Midbrain (tissue), 1 donor: Measurements from ENCODE around the gene PCDH12.

ENCODE experiments used
- DNase-seq: peaks from one replicate; lab custom pipeline; 2025; lab: John Stamatoyannopoulos, UW

The PCDH12 gene

DNA sequence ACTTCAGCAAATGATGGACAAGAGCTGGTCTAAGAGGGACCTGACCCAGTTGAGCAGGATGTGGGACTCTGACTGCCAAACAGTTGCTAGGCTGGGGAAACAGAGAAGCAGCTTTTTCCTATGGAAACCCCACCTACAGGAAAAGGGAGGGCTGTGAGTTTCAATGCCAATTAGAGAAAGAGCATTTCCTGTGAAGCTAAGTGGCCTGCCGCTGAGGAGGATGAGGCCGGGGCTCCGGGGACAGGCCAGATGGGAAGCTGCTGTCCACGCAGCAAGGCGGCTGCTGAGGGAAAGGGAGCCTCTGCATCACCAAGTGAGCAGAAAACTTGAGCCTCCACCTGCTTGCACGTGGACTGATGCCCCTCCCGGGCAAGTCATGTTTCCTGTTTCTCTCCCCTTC is at the start of gene PCDH12:
PCDH12 (minus strand) TSS at position 90 of the 400 bp plus-strand sequence. CDS start 351 bp downstream, outside the sequence.
- DNase-seq = no peak

DNA sequence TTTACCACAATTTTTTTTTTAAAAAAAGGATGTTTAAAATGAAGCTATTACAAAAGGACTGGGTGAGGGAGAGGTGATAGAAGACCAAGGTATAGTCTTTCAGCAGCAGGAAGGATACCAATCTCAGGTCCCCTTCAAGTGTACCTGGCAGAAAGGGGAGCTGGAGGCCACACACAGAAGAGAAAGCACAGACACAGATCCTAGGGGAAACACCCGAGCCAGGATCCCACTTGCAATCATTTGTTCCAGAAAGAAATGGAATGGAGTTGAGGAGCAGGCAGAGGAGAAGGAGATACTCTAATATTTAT is 49.2 kb upstream of the PCDH12 start:
- no peak for DNase-seq

DNA sequence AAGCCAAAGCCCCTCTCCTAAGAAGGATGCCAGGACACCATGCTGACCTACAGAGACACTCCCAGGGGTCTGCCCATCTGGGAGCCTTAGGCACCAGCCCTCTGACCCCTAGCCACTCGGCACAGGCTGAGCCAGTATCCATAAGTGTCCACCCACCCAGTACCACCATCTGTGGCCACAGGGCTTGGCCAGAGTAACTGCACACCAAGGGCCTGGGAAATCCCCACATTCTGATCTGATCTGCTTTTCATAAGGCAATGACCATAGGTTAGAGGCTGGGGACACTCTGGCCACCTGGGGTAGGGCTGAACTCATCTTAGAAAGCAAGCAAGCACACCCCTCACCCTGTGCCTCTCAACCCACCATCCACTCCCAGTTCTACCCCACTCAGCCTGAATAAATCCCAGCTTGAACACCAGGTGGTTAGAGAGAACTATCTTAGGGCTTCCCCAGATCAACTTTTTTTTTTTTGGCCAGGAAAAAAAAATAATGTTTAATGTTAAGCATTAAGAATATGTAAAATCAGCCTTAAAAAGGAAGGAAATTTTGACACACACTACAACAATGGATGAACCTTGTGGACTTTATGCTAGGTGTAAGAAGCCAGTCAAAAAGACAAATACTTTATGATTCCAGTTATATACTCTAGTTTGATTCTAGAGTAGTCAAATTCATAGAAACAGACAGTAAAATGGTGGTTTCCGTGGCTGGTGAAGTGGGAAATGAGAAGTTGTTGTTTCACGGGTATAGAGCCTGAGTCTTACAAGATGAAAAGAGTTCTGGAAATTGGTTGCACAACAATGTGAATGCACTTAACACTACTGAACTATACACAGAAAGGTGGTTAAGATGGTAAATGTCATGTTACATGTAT is 48.6 kb upstream of the PCDH12 start:
- no peak for DNase-seq

DNA sequence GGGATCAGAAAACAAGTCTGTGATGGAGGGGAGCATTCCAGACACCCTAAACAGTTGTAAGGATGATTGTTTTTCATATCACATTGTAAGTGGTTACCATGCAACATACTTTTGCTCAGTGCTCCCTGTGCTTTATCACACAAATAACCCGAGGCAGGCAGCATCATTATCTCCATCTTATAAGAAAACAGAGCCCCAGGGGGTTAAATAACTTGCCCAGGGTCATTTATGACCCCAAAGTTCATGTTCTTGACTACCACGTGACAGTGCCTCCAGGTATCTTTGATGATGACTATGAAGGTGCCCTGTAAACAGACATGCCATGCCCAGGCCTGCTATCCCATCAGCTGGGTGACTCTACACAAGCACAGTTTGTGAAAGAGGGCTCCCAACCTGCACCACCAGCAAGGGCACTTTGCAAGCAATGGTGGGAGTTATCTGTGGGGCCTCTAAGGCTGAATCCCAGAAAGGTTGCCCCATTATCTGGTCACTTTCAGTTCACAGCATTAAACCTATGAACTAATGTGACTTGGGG is 45.3 kb upstream of the PCDH12 start:
- no peak for DNase-seq

DNA sequence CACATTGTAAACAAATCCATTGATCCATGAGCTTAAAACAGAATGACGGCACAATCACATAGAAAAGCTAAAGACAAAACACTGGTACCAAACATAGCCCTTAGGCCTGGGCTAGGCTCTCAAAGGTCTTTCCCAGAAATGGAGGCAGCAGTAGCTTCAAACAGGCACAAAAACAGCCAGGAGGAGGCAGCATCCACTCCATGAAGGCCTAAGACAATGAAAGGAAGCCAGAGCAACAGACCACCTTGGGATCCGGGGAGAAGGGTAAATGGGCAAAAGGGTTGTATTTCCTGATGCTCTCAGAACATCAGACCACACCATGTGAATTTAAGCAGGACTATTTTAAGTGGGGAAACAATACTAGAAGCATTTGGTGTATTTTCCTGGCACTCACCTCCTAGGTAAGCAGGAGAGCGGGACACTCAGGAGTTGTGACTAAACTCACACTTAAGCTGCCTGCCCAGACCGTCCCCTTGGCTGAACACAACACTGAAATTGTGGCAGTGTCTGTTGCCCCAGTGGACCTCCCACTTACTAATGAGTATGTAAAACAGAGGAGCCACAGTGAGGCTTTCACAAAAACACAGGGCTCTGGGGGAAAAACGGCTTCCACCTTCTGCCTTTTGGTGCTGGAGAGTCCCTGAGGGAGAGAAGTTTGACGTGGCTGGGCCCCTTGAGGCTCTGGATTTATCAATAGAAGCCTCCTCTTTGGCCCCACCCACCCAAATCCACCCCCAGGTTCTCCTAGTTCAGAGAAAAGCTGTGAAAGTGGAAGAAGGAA is 42.9 kb upstream of the PCDH12 start:
- no peak for DNase-seq

DNA sequence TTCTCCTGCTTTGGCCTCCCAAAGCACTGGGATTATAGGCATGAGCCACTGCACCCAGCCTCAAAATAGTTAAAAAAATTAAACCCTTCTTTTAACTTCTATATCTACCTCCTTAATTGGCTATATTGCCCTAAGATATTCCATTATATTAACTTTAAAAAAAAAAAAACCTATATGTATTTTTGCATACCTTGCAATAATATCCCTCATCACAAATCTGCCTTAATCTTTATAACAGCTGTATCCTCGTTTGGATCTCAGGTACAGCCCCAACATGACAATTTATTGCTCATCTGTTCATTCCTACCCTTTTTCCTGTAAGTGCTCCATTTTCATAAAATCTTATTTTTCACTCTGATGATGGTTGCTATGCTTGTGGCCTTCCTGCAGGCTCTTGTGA is 42.2 kb upstream of the PCDH12 start:
- no peak for DNase-seq

DNA sequence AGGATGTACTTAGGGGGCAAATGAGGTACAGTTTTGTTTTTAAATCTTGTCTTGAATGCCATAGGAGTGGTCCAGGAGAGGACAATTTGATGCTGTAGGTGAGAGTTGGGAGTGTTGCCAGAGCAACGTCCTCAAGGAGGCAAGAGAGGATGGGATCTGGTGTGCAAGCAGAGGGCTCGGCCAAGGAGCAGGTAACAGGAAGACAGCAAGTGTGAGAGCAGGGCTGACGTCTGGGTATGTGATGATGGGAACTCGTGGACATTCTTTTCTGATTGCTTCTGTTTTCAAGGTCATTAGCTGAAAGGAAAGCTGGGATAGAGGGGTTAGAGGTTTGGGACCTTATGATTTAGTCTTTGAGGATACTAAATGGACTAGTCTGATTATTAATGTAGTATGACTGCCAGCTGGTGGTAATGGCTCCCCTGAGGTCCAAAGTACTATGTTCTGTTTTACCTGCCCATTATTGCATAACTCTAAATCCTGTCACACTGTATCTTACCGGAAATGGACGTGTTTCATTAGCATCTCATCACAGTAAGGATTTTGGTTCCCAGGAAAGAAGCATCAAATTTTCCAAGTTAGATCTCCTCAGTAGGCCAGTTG is 39.5 kb upstream of the PCDH12 start:
- no peak for DNase-seq

DNA sequence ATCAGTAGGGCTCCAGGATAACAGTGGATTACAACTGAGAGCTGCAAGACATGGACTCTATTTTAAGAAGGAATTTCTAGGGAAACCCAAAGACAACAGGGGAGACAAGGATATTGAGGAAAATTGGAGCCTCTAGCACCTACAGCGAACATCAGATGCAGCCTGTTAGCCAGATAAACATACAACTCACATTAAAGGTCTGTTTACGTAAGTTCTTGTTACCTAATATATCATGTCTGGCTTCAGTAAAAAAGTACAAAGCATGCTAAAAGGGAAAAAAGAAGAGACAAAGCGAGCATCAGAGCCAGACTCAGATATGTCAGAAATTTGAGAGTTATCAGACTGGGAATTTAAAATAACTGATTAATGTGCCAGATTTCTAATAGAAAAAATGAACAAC is 37.7 kb upstream of the PCDH12 start:
- no peak for DNase-seq

DNA sequence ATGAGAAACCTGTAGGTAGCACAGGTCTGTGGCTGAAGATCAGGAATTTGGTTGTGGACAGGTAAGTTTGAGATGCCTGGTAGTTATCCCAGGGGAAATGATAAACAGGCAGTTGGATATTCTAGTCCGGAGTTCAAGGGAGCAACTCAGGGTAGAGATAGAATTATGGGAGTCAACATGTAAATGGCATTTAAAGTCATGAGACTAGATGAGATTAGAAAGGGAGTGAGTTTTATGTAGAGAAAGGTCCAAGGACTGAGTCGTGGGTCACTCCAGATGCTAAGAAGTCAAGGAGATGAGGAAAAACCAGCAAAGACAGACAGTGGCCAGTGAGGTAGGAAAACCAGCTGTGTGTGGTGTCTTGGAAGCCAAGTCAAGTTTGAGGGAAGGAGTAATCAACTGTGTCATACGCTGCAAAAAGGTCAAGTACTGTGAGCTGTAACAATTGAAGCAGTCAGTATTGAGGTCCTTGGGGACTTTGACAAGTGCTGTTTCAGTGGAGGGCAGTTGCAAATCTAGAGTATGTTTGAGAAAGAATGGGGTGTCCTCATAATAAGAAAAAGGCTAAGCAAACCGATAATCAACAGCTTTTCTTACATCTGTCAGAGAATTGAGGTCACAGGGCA is 36.6 kb upstream of the PCDH12 start:
- no peak for DNase-seq

DNA sequence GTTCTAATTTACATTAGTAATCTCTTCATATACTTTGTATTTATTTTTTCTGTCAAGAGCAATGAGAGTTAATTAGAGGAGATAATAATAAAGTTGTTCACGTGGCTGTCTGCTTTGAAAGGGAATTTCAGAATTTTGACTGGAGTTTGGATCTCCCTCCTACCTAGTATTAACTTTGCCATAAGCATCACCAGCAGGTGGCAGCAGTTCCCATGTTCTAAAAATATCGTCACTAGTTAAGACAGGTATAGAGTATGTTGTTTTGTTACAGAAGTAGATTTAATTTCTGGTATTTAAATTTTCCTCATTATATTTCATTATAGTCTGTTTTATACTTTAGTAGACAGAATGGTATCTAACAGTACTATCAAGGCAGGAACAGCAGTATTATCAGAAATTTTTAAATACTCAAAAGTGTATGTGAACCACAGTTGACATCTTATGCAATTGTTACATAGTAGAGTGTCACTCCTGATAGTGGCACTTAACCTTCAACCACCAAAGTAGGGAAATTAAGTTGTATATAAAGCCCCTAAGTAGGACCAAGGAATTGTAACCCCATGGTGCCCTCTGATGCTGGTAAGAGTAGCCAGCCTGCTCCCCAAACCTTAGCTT is 34.5 kb upstream of the PCDH12 start:
- DNase-seq = peak; percentile 79

DNA sequence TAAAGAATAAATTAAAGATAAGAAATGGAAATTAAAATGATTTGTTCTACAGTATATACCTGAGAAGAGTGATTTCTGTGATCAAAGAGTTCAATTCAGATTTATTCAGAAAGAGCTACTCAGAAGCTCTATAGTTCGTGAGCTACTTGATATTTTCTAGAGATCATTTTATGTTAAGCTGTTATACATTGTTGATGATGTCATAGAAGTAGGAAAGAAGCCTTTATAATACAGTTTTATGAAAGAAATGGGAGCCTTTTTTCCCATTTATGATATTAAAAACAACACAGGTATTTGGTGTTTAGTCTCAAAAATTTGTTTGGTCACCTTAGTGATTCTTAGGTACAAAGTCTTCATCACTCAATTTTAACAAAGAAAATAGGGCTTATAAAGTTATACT is 31.7 kb upstream of the PCDH12 start:
- DNase-seq = no peak

DNA sequence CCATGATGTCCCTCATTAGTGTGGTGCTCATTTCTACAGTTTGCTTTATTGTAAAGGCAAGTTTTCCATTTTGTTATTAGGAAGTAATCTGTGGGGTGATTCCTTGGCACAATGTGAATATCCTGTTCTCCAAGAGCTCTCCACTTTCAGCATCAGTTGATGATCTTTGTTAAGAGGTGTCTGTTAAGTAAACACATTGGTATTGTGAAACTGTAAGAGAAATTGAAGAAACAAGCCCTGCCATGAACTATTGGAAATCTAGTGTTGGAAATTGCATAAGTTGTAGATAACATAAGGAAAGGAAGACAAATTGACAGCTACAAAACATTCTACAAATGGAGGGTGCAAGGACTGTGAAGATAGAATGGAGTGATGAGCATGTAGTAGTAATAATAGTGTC is 28.1 kb upstream of the PCDH12 start:
- DNase-seq = no peak

DNA sequence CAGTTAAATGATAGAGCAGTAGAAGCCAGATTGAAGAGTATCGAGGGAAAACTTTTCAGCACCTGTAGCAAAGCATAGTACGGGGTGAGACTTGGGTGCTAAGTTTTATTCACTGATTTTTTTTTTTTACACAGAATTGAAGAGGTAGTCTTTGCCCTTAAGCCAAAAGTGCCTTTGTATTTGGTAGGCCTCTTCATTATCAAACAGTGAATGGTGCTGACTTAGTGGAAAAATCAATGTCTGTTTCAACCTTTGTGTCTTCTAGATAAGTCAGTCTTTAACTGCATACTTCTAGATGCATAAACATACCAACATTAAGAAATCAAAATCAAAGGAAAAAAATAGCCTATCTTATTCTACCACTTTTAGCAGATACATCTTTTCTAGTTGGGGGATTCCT is 24.6 kb upstream of the PCDH12 start:
- DNase-seq = no peak

DNA sequence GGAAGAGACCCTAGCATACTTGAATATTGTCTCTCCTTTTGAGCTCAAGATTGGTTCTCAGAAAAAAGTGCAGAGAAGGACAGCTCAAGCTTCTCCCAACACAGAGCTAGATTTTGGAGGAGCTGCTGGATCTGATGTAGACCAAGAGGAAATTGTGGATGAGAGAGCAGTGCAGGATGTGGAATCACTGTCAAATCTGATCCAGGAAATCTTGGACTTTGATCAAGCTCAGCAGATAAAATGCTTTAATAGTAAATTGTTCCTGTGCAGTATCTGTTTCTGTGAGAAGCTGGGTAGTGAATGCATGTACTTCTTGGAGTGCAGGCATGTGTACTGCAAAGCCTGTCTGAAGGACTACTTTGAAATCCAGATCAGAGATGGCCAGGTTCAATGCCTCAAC is 20.4 kb upstream of the PCDH12 start:
- no peak for DNase-seq

DNA sequence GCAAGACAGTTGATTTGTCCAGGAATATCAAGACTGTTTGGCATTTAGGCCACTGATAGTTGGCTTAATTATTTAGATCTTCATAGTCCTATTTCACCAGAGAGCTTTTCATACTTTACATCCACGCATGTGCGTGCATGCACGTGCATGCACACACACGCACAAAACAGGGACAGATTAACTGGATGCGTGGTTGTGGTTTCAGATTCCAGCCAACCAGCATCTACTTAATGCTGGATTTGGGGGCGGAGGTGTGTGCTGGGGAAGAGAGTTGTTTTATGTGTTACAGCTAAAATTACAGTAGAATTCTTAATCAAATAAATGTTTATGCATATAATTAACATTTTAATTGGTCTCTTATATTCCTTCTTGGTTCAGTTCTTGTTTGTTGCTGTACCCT is 18.2 kb upstream of the PCDH12 start:
- no peak for DNase-seq

DNA sequence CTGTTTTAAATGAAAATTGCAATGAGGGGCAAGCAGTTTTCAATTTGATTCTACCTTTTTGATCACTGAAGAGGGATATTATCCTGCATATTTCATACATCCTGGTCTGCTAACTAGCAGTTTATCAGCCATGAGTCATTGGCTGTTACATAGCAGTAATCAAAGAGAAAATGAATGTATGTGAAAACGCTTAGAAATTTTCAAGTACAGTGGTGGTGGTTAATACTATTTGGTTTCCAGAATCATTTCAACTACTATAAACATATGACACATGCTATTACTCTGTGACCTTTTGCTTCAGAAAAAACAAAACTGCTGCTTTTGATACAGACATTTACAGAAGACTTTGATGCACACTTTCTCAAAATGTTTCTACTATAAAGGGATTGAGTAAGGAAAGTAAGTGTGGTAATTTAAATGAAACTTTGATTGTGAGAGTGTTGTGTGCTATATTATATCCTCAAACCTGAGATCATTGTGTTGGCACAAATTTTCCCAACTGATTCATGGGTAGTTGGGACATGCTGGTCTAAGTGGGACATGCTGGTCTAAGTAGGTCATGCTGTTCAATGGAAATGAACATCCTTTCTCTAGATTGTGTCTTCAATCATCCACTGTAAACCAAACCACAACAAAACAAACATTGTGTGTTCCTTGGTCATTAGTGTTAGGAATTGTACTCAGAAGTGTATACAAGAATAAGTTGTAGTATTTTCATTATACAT is 16.0 kb upstream of the PCDH12 start:
- DNase-seq = no peak

DNA sequence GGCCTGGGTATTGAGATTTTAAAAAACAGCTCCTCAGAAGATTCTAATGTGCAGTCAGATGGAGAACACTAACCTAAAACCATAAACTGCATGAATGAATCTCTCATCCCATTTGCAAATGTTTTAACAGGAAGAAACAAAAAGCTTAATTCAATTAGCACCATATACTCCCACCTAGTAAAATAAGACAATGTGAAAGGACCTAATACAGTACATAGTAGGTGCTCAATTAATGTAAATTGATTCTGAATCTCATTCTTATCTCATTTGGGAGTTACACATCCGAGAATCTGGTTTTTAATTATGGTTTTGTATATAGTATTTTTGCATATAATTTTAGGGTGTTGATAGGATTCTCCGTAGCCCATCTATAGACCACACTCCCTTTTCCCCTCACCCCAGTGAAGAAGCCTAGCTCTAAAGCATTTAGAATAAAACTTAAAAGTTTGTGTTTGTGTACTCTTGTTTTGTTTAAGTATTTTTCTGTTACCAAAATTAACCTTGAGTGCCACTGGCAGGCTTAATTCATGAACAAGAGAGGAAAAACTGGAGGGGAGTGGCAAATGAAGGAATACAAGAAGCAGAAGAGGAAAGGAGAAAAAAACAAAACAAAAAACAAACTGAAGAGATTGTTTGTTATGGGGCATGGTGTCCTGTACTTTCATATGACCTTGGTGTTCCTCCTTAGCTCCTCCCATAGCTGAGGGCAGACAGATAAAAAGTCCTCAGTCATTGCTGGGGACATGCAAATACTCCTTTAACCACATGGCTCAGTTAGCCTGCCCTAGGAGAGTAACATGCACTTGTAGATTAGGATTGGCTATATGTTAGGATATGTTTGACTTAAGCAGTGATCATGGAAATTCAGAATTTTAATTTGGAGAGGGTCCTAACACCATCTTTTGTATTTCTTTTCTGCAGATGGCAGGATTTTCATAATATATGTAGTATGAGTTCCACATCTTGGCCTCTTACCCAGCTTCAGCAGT is 12.1 kb upstream of the PCDH12 start:
- DNase-seq = no peak

DNA sequence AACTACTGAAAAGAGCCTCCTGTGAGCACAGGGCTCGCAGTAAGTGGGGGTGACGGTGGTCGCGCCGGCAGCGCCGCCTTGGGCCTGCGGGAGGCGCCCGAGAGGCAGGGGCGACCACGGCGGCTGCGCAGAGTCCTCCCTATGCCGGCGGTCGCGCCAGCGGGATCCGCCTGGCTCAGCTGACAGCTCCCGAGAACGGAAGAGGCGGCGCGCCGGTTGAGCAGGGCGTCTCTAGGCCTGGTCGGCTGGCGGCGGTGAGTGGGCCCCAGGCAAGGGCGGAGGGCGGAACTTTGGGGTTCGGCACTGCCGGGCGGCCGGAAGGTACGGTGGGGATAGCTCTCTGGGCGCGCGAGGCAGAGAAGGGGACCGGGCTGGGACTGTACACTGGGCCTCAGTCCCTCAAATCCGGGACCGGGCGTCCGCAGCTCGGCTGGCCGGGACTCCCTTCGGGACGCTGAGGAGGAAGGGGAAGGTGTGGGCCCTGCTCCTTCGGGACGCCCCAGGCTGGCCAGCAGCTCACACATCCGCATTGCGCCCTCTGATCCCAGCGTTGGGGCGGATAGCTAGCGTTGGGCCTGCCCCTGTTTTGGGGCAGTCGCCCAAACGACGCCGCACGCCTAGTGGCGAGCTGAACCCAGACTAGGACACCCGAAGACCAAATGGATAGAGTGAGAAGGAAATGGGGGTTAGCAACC is 11.1 kb upstream of the PCDH12 start, which contains the start of gene RNF14:
RNF14 (plus strand) TSS at position 192 of the 695 bp plus-strand sequence. CDS start 4,484 bp downstream, outside the sequence.
- DNase-seq = peak; percentile 92

DNA sequence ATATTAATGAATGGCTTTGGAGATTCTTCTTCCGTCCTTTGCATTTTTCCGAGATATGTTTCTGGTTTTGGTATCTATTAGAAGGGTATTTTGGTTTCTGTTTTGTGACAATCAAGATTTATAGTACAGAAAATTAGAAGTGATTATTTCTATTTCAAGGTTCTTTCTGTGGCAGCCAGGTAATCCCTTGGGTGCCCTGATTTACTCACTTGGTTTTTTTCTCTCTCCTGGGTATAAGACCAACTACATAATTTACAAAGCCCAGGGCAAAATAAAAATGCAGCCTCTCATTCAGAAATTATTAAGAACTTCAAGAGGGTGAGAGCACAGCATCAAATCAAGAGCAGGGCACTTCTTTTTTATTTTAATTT is 8.9 kb upstream of the PCDH12 start:
- DNase-seq = no peak
